Breast epithelium (tissue), 4 donors: Measurements from ENCODE around the gene CDK16. TPM values are rescaled to one million over a fixed set of nuclear protein-coding genes. Genes with fewer than 3 reads are reported as not detected.

Experiments used
- DNase-seq, 2 donors: peaks; one replicate each; pipeline ENCODE4 v3.0.0-alpha.2; 2019; ENCODE audit warnings: low spot score in 2 of 2
- H3K27ac ChIP-seq, 2 donors: fragments of 200-600 bp; sonication (generic) in 1 of 2; one replicate each; pipeline ENCODE4 v1.5.1; 2016 to 2019; ENCODE audit warnings: mild to moderate bottlenecking in 1 of 2
- H3K27me3 ChIP-seq, 2 donors: fragments of 200-600 bp; sonication (generic) in 1 of 2; one replicate each; pipeline versions ENCODE4 v1.5.1 to v1.6.0; 2017 to 2019; ENCODE audit warnings: control low read depth in 1 of 2, mild to moderate bottlenecking in 1 of 2
- H3K36me3 ChIP-seq: fragments of 200-600 bp; one replicate; pipeline ENCODE4 v1.5.1; 2019
- H3K4me1 ChIP-seq, 2 donors: fragments of 200-600 bp; sonication (generic); one replicate each; pipeline ENCODE4 v1.5.1; 2016 to 2019; ENCODE audit warnings: control low read depth in 1 of 2
- H3K4me3 ChIP-seq, 3 donors: fragments of 200-600 bp; sonication (generic); 1 replicate in 2 of 3; 2 replicates in 1 of 3; pipeline ENCODE4 v1.5.1; 2016 to 2019; ENCODE audit warnings: mild to moderate bottlenecking in 3 of 3, moderate library complexity in 2 of 3
- H3K9me3 ChIP-seq, 2 donors: fragments of 200-600 bp; sonication (generic) in 1 of 2; one replicate each; pipeline ENCODE4 v1.5.1; 2016 to 2019; ENCODE audit warnings: control low read depth in 1 of 2
- POLR2A ChIP-seq: fragments of 450-650 bp; IDR thresholded peaks from one replicate; pipeline ENCODE4 v1.6.1; 2016; ENCODE audit warnings: antibody characterized with exemption, mild to moderate bottlenecking, moderate library complexity
- POLR2AphosphoS5 ChIP-seq, 3 donors: sonication (generic); formaldehyde crosslinking; IDR thresholded peaks; one replicate each; pipeline ENCODE4 v1.6.1; 2017; ENCODE audit warnings: antibody characterized with exemption in 3 of 3
- intact Hi-C: fragments of 100-400 bp; cut with DNase I; formaldehyde crosslinking; loops from one replicate; pipeline ENCODE4 v1.15.1; 2023; ENCODE audit warnings: low total_unique reads
- total RNA-seq, 3 donors: library from RNA; depleted of rRNA; stranded (reverse); fragments of >200 nt; gene quantifications; one replicate each; pipeline ENCODE4 v1.1.0, GENCODE V29; 2016
- TF ChIP-seq, protein P1 (sequence below), 3 donors: fragments of 450-650 bp; IDR thresholded peaks; one replicate each; pipeline ENCODE4 v1.5.1; 2016 to 2017; ENCODE audit warnings: antibody characterized with exemption in 3 of 3, mild to moderate bottlenecking in 3 of 3, moderate library complexity in 3 of 3

CDK16 gene
- total RNA-seq, 3 donors from 2014 or later: 65.9 to 80.2 (median 73.1) TPM

- intact Hi-C loops: no loop called here
These were observed 3.1 kb upstream of the CDK16 start for GRCh38 chrX:47215291-47215900.

DNA sequence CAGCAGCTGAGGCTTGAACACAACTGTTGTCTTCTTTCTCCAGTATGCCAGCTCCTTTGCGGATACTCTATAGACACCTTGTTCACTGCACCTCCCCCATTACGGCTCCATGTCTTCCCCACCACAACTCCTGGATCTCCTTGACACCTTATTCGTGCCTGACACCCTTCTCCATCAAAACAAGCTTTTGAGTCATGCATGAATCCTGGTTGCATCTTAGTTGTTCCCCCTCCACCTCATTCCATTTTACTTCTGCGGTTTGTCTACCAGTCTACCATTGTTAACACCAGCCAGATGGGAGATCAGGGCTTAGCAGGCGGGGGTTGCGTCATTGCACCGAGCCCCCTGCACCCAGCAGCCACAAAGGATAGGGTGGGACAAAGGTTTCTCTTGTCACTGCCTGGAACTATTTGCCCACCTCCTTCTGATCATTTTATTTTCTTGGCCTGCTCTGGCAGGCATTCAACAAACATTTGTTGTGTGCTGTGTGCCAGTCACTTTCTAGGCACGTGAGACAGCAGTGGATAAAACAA, 2.0 kb upstream of the CDK16 start:
- H3K4me1 ChIP-seq: peaks cover 6 to 9% of the 10 kb centered on the region in 2 donors
- intact Hi-C loops: no loop called here
- H3K9me3 ChIP-seq: no peaks in the 10 kb centered on the region
- peaks cover 7% of the 10 kb centered on the region for H3K36me3 ChIP-seq
- H3K4me3 ChIP-seq: no peak overlapping the region
- H3K27me3 ChIP-seq: no peaks in the 10 kb centered on the region
- H3K27ac ChIP-seq: peak overlapping the region; percentile 89 to 97
- no peak for DNase-seq
- TF ChIP-seq POLR2A (no peak), POLR2AphosphoS5 (IDR thresholded peaks at IDR 0.05) (no peak)
- TF ChIP-seq, protein P1, sequence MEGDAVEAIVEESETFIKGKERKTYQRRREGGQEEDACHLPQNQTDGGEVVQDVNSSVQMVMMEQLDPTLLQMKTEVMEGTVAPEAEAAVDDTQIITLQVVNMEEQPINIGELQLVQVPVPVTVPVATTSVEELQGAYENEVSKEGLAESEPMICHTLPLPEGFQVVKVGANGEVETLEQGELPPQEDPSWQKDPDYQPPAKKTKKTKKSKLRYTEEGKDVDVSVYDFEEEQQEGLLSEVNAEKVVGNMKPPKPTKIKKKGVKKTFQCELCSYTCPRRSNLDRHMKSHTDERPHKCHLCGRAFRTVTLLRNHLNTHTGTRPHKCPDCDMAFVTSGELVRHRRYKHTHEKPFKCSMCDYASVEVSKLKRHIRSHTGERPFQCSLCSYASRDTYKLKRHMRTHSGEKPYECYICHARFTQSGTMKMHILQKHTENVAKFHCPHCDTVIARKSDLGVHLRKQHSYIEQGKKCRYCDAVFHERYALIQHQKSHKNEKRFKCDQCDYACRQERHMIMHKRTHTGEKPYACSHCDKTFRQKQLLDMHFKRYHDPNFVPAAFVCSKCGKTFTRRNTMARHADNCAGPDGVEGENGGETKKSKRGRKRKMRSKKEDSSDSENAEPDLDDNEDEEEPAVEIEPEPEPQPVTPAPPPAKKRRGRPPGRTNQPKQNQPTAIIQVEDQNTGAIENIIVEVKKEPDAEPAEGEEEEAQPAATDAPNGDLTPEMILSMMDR (IDR thresholded peaks at IDR 0.05): no peak

More at GRCh38 chrX:47215291-47215900, 3.1 kb upstream of the CDK16 start:
- Histone ChIP-seq H3K9me3 (no peaks in the 10 kb centered on the region), H3K36me3 (peaks cover 7% of the 10 kb centered on the region), H3K27me3 (no peaks in the 10 kb centered on the region), H3K4me1 (peaks cover 3 to 9% of the 10 kb centered on the region in 2 donors), H3K4me3 (no peak overlapping the region), H3K27ac (peak overlapping the region; percentile 89 to 97)
- no peak for DNase-seq
- TF ChIP-seq POLR2AphosphoS5 (IDR thresholded peaks at IDR 0.05) (no peak), POLR2A (no peak)
- TF ChIP-seq, protein P1 (IDR thresholded peaks at IDR 0.05): no peak

- TF ChIP-seq POLR2AphosphoS5 (IDR thresholded peaks at IDR 0.05): peak in 2 of 3 donors; percentile 31 to 42
- TF ChIP-seq, protein P1 (IDR thresholded peaks at IDR 0.05): no peak
- Histone ChIP-seq H3K27me3 (no peaks in the 10 kb centered on the region), H3K36me3 (peaks cover 5% of the 10 kb centered on the region), H3K9me3 (no peaks in the 10 kb centered on the region), H3K27ac (peak overlapping the region; percentile 89 to 97), H3K4me1 (peaks cover 6 to 9% of the 10 kb centered on the region in 2 donors), H3K4me3 (peak overlapping the region; percentile 22 to 96 (median 85))
- intact Hi-C loops: no loop called here
- DNase-seq: peak; percentile 67 to 76
These were observed 1.2 kb upstream of the CDK16 start for GRCh38 chrX:47217121-47217851.

DNA sequence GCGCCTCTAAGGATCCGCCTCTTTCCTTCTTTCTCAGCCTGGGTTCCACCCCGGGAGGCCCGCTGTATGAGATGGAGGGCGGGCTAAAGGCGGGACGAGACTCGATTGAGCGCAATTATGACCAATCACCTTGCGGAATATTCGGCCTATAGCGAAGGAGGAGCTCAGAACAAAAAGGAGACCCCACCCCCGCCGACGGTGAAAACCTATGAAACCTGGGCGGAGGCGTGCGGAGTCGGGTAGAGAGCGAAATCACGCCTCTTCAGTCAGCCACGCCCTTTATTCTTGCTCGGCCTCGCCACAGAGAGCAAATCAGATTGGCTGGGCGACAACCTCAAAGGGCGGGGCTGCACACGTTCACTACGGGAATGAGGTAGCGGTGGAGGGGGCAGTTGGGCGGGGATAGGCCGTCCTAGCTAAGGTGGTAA, 615 bp upstream of the CDK16 start:
- peak; percentile 94 to 99 for DNase-seq
- H3K27ac ChIP-seq: peak overlapping the region; percentile 94 to 97
- peaks cover 6 to 9% of the 10 kb centered on the region in 2 donors for H3K4me1 ChIP-seq
- H3K36me3 ChIP-seq: no peaks in the 10 kb centered on the region
- TF ChIP-seq, protein P1 (IDR thresholded peaks at IDR 0.05): no peak
- peak in 1 of 3 donors; percentile 3 for TF ChIP-seq POLR2AphosphoS5 (IDR thresholded peaks at IDR 0.05)
- peak overlapping the region; percentile 76 to 96 (median 85) for H3K4me3 ChIP-seq
- no peaks in the 10 kb centered on the region for H3K9me3 ChIP-seq
- peaks cover 0 to 1% of the 10 kb centered on the region in 2 donors for H3K27me3 ChIP-seq
- intact Hi-C loops: no loop called here
